K562 (cell line): ENCODE measurements around the gene ANKRD6. TPM values are rescaled to one million over a fixed set of nuclear protein-coding genes. Genes with fewer than 3 reads are reported as not detected.

Source experiments
- ATAC-seq: fragments of 200-7000 bp; cut with Tn5 transposase; 3 replicates; pipeline ENCODE4 v1.9.1; 2020; ENCODE audit warnings: moderate library complexity
- BruUV-seq: library from RNA; stranded (reverse); fragments of 400-500 nt; replicated peaks from 2 replicates; lab custom pipeline; 2021; lab: Mats Ljungman, UMichigan
- CTCF ChIA-PET: fragments of 300-600 bp; formaldehyde crosslinking; extraction: SDS; loops from one replicate; lab custom pipeline; 2021; ENCODE audit warnings: low intra/inter-chr PET ratio; lab: Yijun Ruan, JAX
- POLR2A ChIA-PET: fragments of 300-600, 350-650 bp; sonication (Branson Sonifier 250); formaldehyde crosslinking; extraction: SDS; loops from one replicate; lab custom pipeline; 2021; ENCODE audit warnings: antibody characterized with exemption, inconsistent platforms; lab: Yijun Ruan, JAX
- DNase-seq, 4 experiments: peaks; one replicate each; pipeline versions ENCODE4 v3.0.0 to v3.0.0-alpha.2; 2011 to 2018; ENCODE audit warnings: low spot score in 3 of 4, mixed read lengths in 3 of 4; ENCODE audit errors: extremely low read depth in 1 of 4
- FAIRE-seq: peaks from 2 replicates; lab custom pipeline; 2011; peaks lifted over from hg19 to GRCh38; lab: Jason Lieb, UNC
- H2AFZ ChIP-seq: 2 replicates; pipeline ENCODE4 v1.6.0; 2011; ENCODE audit warnings: low read depth, low read length, control low read depth, inconsistent platforms
- H3K27ac ChIP-seq: fragments of 200-600 bp; 3 replicates; pipeline ENCODE4 v1.8.0; 2011; ENCODE audit warnings: low read depth, mild to moderate bottlenecking, control low read depth, inconsistent platforms, low read length, moderate library complexity, mixed read lengths; ENCODE audit errors: extremely low read depth
- H3K27me3 ChIP-seq, 2 experiments: fragments of 300-600 bp in 1 of 2; 2 replicates in 1 of 2; 3 replicates in 1 of 2; pipeline versions ENCODE4 v1.6.0 to v1.8.0; 2011; ENCODE audit warnings: inconsistent platforms in 2 of 2, low read length in 2 of 2, mild to moderate bottlenecking in 1 of 2, mixed read lengths in 1 of 2, moderate library complexity in 1 of 2; ENCODE audit not compliant: control insufficient read depth in 2 of 2, insufficient read depth in 2 of 2
- H3K36me3 ChIP-seq: fragments of 300-600 bp; 3 replicates; pipeline ENCODE4 v1.8.0; 2011; ENCODE audit warnings: mild to moderate bottlenecking, low read length, inconsistent platforms; ENCODE audit not compliant: control insufficient read depth, insufficient read depth
- H3K4me1 ChIP-seq, 2 experiments: fragments of 200-600 bp in 1 of 2; replicated peaks in 1 of 2; 2 replicates in 1 of 2; 3 replicates in 1 of 2; pipeline versions ENCODE4 v1.5.1 to v1.8.0; 2011; ENCODE audit warnings: inconsistent platforms in 2 of 2, low read length in 2 of 2, mild to moderate bottlenecking in 1 of 2, mixed read lengths in 1 of 2, moderate library complexity in 1 of 2; ENCODE audit not compliant: control insufficient read depth in 2 of 2, insufficient read depth in 2 of 2
- H3K4me2 ChIP-seq: 2 replicates; pipeline ENCODE4 v1.6.1; 2011; ENCODE audit warnings: low read length, control low read depth, inconsistent platforms, mixed read lengths; ENCODE audit not compliant: insufficient read depth
- H3K4me3 ChIP-seq: fragments of 200-600 bp; sonication (generic), shearing (Covaris generic); 2 replicates; pipeline ENCODE4 v1.5.1; 2016; ENCODE audit warnings: control low read depth, inconsistent platforms
- H3K79me2 ChIP-seq: fragments of 200-600 bp; 3 replicates; pipeline ENCODE4 v1.8.0; 2011; ENCODE audit warnings: low read length, inconsistent platforms; ENCODE audit not compliant: control insufficient read depth, insufficient read depth
- H3K9ac ChIP-seq, 2 experiments: 2 replicates each; pipeline versions ENCODE4 v1.6.0 to v1.6.1; 2011; ENCODE audit warnings: low read depth in 2 of 2, low read length in 2 of 2, control low read depth in 1 of 2, inconsistent platforms in 1 of 2, mild to moderate bottlenecking in 1 of 2, mixed read lengths in 1 of 2; ENCODE audit not compliant: insufficient read depth in 1 of 2
- H3K9me1 ChIP-seq: one replicate; pipeline ENCODE4 v1.6.0; 2011; ENCODE audit warnings: inconsistent platforms, mild to moderate bottlenecking, low read length, moderate library complexity; ENCODE audit not compliant: control insufficient read depth, insufficient read depth
- H3K9me3 ChIP-seq: replicated peaks from 2 replicates; pipeline ENCODE4 v1.5.1; 2011; ENCODE audit warnings: low read depth, low read length, inconsistent platforms; ENCODE audit not compliant: control insufficient read depth, insufficient read depth
- H4K20me1 ChIP-seq: replicated peaks from 2 replicates; pipeline ENCODE4 v1.6.1; 2011; ENCODE audit warnings: low read length, inconsistent platforms, mixed read lengths; ENCODE audit not compliant: control insufficient read depth, insufficient read depth
- BRD9 ChIP-seq: fragments of 450-650 bp; IDR thresholded peaks from 2 replicates; pipeline ENCODE4 v1.6.1; 2018; ENCODE audit warnings: low read depth; ENCODE audit not compliant: partially characterized antibody
- MCM2 ChIP-seq: fragments of 450-650 bp; IDR thresholded peaks from 2 replicates; pipeline ENCODE4 v1.6.1; 2017; ENCODE audit warnings: low read depth, mild to moderate bottlenecking
- POLR2AphosphoS2 ChIP-seq: IDR thresholded peaks from 2 replicates; pipeline ENCODE4 v1.6.1; 2012; ENCODE audit warnings: low read length, improper control_type of control experiment
- TRIM25 ChIP-seq: fragments of 450-650 bp; IDR thresholded peaks from 2 replicates; pipeline ENCODE4 v1.7.0; 2016; ENCODE audit warnings: borderline replicate concordance
- WGBS: fragments of 100-300 bp; shearing (Covaris generic); methylation state at CpG from one replicate; pipeline ENCODE4 v1.1.6; 2016; ENCODE audit warnings: low coverage, mixed read lengths; ENCODE audit not compliant: insufficient coverage; ENCODE audit errors: missing lambda C conversion rate; 5-methylcytosine and 5-hydroxymethylcytosine counted together
- in situ Hi-C: fragments of 300-500 bp; cut with MboI; formaldehyde crosslinking; loops from 4 replicates; pipeline ENCODE4 v1.15.0; 2018; ENCODE audit warnings: inconsistent platforms, mixed read lengths
- intact Hi-C: fragments of 100-400 bp; cut with micrococcal nuclease; formaldehyde crosslinking; loops from 2 replicates; pipeline ENCODE4 v1.14.2; 2022
- polyA plus RNA-seq, 8 experiments: library from polyadenylated mRNA; depleted of rRNA in 4 of 8; stranded (reverse) in 5 of 8; unstranded in 3 of 8; fragments of >200 nt; fragmentation: Nextera tagmentation in 2 of 8; fragmentation: Illumina TruSeq in 1 of 8; extraction: Ambion mirVana in 2 of 8; extraction: Trizol in 1 of 8; gene quantifications; 2 replicates each; pipeline versions ENCODE4 v1.2.1 to v1.2.3, GENCODE V29; 2011 to 2014; ENCODE audit warnings: inconsistent platforms in 1 of 8, missing spikeins in 1 of 8
- total RNA-seq, 7 experiments: library from RNA; depleted of rRNA in 6 of 7; stranded (reverse); fragments of >200 nt in 6 of 7; fragmentation: Illumina TruSeq in 2 of 7; extraction: Trizol in 2 of 7; gene quantifications; 2 replicates each; pipeline versions ENCODE4 v1.2.1 to v1.2.3, GENCODE V29; 2011 to 2021; ENCODE audit warnings: low replicate concordance in 1 of 7
- TF ChIP-seq, protein P1 (sequence below): fragments of 250-450 bp; sonication (Bioruptor Pico); IDR thresholded peaks from 2 replicates; pipeline ENCODE4 v1.4.0; 2020; ENCODE audit warnings: mild to moderate bottlenecking, moderate library complexity
- TF ChIP-seq, protein P2 (sequence below): fragments of 450-650 bp; IDR thresholded peaks from one replicate; pipeline ENCODE4 v1.6.1; 2018; ENCODE audit warnings: mild to moderate bottlenecking, moderate library complexity; ENCODE audit not compliant: partially characterized antibody
- TF ChIP-seq, protein P3 (sequence below): fragments of 250-450 bp; sonication (Bioruptor Pico); IDR thresholded peaks from 2 replicates; pipeline ENCODE4 v1.8.0; 2022; ENCODE audit warnings: inconsistent platforms

The ANKRD6 gene
- total and polyA plus RNA-seq, 9 of the 15 experiments (the other 6 are each of a cell fraction or from before 2014, with no cell fraction given): 0.04 to 0.22 (median 0.08) TPM; not detected in 4

- TF ChIP-seq, protein P1, sequence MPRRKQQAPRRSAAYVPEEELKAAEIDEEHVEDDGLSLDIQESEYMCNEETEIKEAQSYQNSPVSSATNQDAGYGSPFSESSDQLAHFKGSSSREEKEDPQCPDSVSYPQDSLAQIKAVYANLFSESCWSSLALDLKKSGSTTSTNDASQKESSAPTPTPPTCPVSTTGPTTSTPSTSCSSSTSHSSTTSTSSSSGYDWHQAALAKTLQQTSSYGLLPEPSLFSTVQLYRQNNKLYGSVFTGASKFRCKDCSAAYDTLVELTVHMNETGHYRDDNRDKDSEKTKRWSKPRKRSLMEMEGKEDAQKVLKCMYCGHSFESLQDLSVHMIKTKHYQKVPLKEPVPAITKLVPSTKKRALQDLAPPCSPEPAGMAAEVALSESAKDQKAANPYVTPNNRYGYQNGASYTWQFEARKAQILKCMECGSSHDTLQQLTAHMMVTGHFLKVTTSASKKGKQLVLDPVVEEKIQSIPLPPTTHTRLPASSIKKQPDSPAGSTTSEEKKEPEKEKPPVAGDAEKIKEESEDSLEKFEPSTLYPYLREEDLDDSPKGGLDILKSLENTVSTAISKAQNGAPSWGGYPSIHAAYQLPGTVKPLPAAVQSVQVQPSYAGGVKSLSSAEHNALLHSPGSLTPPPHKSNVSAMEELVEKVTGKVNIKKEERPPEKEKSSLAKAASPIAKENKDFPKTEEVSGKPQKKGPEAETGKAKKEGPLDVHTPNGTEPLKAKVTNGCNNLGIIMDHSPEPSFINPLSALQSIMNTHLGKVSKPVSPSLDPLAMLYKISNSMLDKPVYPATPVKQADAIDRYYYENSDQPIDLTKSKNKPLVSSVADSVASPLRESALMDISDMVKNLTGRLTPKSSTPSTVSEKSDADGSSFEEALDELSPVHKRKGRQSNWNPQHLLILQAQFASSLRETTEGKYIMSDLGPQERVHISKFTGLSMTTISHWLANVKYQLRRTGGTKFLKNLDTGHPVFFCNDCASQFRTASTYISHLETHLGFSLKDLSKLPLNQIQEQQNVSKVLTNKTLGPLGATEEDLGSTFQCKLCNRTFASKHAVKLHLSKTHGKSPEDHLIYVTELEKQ (CRISPR knock-in tag): no peak
- TF ChIP-seq, all 486 proteins: peak for 0
Measured at GRCh38 chr6:89596484-89596883, 163.5 kb downstream of the ANKRD6 start (continued).

- no peak overlapping the region for H2AFZ ChIP-seq
- FAIRE-seq: no peak
- CTCF ChIA-PET: interaction anchor here (0.6 to 1.4 kb wide), 3 partner anchors 88 to 283 kb away, joined by 3 to 7 read pairs (median 7); no protein-coding TSS in a partner anchor
Measured at GRCh38 chr6:89597372-89597771, 164.4 kb downstream of the ANKRD6 start.

More at GRCh38 chr6:89597372-89597771, 164.4 kb downstream of the ANKRD6 start:
- Histone ChIP-seq H3K9ac (no peak overlapping the region), H3K36me3 (no peaks in the 10 kb centered on the region), H3K27ac (no peak overlapping the region), H3K4me3 (no peak overlapping the region), H3K4me2 (no peak overlapping the region), H3K27me3 (peaks cover 7 to 29% of the 10 kb centered on the region in 2 experiments), H3K79me2 (no peaks in the 10 kb centered on the region), H3K9me1 (peaks cover 3% of the 10 kb centered on the region), H4K20me1 (no peaks in the 10 kb centered on the region), H3K4me1 (no peaks in the 10 kb centered on the region), H3K9me3 (no peaks in the 10 kb centered on the region)
- in situ Hi-C loops (no loop called here), intact Hi-C loops (loop anchor here (5.0 kb wide), 1 partner anchor 165 kb away; the partner anchor contains the start of gene ANKRD6)
- no TSS peak for BruUV-seq
- POLR2A ChIA-PET: no interaction called here
- DNase-seq (no peak), ATAC-seq (no peak)
- 0% methylated on average over 2 of the region's 2 CpGs for WGBS
- TF ChIP-seq, protein P2, sequence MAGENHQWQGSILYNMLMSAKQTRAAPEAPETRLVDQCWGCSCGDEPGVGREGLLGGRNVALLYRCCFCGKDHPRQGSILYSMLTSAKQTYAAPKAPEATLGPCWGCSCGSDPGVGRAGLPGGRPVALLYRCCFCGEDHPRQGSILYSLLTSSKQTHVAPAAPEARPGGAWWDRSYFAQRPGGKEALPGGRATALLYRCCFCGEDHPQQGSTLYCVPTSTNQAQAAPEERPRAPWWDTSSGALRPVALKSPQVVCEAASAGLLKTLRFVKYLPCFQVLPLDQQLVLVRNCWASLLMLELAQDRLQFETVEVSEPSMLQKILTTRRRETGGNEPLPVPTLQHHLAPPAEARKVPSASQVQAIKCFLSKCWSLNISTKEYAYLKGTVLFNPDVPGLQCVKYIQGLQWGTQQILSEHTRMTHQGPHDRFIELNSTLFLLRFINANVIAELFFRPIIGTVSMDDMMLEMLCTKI: no peak
- TF ChIP-seq, protein P3, sequence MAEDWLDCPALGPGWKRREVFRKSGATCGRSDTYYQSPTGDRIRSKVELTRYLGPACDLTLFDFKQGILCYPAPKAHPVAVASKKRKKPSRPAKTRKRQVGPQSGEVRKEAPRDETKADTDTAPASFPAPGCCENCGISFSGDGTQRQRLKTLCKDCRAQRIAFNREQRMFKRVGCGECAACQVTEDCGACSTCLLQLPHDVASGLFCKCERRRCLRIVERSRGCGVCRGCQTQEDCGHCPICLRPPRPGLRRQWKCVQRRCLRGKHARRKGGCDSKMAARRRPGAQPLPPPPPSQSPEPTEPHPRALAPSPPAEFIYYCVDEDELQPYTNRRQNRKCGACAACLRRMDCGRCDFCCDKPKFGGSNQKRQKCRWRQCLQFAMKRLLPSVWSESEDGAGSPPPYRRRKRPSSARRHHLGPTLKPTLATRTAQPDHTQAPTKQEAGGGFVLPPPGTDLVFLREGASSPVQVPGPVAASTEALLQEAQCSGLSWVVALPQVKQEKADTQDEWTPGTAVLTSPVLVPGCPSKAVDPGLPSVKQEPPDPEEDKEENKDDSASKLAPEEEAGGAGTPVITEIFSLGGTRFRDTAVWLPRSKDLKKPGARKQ (CRISPR knock-in tag): no peak
- TF ChIP-seq TRIM25: no peak
- TF ChIP-seq MCM2: no peak
- no peak for TF ChIP-seq BRD9
- TF ChIP-seq POLR2AphosphoS2: no peak
